ENCODE measurements around the gene PRKCSH.

GRCh38 chr19:11463391-11463790 lies 28.0 kb downstream of the PRKCSH start:
- no peak for TF ChIP-seq CTCF (IDR thresholded peaks at IDR 0.05)
- TF ChIP-seq POLR2A (IDR thresholded peaks at IDR 0.05) = no peak
